ENCODE data around the gene P2RY2.
"Not testable (repeated sequence)": the region's sequence is repeated elsewhere in the genome, so short reads cannot be mapped to it uniquely, and the experiment has no call there.

P2RY2 gene

DNA sequence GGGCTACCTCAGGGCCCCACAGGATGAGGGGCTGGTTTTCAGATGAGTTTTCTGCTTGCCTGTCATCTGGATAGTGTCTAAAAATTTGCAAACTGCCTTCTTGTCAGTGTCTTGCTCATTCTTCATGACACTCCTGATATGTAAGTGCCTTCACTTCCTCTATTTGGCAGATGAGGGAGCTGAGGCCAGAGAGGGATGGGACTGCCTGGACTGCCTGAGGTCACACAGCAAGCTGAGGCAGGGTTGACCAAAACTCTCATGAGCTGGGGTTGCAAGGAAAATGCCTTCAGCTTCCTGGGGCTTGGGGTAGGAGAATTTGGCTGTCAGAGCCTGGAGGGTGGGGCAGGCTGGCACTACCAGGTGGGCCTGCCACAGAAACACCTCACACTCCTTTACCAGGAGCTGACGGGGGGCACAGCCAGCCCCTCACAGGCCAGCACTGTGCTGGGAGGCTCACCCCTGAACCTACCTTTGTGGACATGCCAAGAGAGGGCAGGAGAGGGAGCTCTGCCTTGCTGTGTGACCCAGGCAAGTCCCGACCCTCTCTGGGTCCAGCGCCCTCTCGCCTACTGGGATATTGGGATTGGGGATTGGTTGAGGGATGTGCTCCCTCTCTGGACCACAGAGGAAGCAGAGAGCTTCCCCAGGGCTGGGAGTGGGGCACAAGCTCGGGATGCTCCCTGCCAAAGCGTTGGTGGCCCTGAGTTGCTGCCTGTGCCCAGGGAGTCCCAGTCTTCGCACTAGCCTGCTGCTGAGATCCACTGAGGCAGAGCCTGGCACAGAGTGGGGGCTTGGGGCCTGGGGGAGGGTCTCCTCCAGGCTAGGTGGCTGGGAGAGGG lies 52.2 kb downstream of the P2RY2 start:
- DNase-seq = no peak

DNA sequence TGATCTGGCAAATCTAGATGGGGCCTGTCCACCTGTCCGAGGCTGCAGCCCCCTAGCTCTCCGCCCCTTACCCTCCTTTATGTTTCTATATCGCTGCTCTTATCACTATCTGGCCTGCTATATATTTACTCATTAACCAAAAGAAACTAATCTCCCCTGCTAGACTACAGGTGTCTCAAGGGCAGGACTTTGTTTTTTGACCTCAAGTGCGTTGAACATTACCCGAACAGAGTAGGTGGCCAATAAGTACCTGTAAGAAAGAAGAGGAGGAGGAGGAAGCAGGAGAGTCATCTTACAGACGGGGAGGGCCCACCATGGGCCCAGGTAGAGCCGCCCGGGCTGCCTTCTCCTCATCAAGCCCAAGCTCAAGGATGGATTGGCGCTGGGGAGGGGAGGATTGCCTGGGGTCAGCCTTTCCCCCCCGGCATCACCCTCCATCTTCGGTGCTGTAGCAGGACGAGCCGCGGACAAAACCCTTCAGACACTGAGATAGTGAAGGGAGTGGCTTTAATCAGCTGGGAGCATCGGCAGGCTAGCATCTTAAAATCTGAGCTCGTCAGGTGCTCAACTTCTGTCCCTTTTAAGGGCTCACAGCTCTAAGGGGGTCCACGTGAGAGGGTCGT lies 52.9 kb downstream of the P2RY2 start:
- DNase-seq = no peak

DNA sequence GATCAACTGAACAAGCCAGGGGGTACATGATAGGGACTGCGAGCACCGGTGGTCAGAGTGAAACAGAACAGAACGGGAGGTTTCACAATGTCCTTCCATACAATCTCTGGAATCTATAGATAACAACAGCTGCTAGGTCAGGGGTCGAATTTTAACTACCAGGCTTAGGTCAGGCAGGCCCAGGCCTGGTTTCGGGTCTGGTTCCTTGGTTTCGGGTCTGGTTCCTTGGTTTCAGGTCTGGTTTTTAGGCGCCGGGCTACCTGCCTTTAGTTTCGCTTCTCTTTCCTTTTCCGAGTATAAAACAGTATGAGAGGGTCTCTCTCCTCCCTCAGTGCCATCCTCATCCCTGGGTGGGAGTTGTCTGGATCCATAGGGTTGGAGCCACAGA lies 53.4 kb downstream of the P2RY2 start:
- not testable (repeated sequence) for DNase-seq

DNA sequence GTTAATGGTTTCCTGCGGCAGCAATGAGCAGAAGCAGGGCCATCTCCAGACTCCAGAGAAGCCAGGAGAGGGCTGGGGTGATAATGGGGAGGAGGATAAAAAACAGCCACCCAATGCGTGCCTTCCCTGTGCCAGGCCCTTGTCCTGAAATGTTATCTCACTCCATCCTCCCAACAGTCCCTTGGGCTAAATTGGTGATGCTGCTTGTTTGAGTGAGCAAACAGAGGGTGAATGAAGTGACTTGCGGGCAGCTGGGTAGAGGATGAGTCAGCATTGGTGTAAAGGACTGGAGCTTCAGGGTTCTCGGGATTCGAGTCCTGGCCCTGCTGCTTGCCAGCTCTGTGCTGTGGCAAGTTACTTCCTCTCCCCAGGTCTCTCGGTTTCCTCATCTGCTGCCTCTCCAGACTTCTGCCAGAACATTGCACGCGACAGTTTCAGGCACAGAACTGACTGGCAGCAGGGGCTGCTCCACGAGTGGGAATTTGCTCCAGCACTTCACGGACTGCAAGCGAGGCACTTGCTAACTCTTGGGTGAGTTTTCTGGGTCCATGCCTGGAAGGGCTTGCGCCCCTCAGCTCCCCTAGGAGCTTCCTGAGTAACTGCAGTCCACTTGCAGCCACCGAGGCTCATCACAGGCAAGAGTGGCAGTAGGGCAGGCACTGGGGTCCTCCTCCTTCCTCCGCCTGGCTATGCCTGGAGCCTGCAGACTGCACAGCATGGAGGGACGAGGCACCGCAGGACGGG lies 54.0 kb downstream of the P2RY2 start, which contains the start of gene P2RY6:
P2RY6 (plus strand) TSS at position 403 of the 744 bp plus-strand sequence. CDS start 24,181 bp downstream, outside the sequence.
- DNase-seq = peak; percentile 20

DNA sequence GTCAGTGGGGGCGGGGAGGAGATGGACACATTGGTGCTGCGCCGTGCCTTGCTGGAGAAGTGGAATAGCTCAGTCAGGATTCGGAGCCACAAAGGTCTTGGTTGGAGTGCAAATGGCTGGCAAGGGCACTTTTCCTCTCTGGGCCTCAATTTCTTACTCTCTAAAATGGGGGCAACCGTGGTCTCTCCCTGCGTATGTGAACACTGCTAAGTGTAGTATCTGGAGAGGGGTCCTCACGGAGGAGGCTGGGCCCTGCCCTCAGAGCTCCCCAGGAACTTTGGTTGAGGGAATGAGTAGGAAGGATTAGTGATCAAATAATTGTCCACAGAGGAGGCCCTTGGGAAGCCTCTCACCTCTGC lies 54.6 kb downstream of the P2RY2 start:
- no peak for DNase-seq

DNA sequence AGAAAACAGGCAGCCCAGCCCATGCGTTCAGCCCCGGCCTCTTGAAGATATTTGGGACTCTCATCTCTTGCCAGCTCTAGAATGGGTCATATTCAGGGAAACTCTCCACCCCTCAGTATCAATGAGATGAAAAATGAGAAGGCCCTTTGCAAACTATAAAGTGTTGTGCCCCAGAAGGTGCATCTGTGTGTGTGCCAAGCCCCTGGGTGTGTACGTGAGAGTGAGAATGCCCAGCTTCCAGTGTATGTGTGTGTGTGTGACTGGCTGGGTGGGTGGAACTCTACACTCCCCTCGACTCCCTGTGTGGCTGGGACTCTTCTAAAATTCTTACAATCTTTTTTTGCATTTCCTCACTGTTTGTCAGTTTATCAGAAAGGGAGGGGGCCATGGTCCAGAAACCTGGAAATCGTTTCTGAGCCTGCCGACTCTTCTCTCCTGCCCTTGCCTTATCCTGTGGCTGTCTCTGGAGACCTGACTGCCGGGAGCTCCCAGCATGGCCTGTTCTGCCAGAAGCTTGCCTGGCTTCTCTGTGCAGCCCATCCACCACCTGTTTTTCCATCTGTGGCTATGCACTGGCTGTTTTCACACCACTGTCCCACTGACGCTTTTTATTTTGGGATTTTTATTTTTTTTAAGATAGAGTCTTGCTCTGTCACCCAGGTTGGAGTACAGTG lies 55.3 kb downstream of the P2RY2 start:
- DNase-seq = no peak

DNA sequence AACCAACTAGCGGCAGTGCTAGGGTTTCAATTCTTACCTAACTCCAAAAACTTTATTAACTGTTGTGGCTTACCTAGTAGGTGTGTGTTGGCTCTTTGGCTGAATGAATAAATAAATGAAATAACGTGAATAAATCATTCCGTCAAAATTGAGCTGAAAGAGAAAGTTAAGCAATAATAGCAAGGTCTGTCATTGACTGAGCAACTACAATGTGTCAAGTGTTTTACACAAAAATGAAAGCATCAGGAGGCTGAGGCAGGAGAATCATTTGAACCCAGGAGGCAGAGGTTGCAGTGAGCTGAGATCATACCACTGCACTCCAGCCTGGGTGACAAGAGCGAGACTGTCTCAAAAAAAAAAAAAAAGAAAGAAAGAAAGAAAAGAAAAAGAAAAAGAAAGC lies 56.1 kb downstream of the P2RY2 start:
- not testable (repeated sequence) for DNase-seq

DNA sequence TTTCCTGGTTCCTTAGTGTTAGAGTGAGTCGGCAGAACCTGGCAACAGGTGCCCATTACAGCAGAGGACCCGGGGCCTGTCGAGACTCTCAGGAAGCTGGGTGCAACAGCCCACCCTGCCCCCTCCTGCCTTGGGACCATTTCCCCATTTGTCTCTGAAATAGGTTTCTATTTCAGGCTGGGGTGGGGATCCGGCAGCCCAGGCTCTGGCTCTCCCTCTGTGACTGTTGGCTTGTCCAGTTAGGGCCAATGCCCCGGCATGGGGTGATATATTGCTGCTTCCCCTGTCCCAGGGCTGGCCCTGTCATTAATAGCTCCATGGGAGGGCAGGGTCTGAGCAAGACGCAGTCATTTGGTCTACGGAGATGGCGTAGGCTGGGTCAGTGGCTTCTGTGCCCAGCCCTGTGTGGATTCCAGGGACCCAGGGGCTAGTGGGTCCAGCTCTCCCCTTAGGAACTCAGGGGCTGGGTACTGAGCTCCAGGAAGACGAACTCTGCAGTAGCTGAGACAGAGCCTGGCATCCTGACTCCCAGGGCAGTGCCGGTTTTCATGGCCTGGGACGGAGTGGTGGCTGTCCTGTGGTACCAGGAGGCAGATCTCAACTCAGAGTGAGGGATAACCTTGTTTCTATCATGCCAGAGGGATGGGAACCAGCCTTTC lies 56.8 kb downstream of the P2RY2 start:
- DNase-seq = no peak

DNA sequence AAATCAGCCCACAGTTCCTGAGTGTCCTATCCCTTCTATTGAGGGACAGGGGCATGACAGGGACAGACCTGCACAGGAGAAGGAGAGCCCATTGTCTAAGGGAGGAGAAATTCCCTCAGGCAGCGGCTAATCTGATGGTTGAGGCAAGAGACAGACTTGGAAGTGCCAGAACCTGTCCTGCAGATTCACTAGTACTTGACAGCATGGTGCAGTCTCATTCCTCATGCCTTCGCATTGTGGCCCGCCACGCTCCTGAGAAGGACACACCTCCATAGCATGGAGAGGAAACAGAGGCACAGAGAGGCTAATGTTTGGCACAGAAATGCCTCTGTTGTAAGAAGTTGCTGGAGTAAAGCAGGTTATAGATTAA lies 57.3 kb downstream of the P2RY2 start:
- DNase-seq = no peak

DNA sequence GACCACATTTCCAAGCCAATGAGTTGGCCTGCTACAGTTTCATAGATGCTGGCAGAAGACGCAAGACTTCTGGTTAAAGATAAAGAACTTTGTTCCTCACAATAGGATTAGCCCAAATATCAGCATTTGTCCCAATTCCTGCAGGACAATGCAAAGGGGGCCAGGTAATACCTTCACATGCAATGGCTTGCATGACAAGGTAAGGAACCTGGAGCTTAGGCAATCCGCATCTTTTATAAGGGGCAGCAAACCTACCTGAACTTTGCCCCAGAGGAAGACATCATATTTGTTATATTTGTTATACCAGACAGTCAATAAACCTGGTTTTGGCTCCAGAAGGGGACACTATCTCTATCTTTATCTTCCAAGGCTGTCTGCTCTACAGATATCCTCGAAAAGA lies 59.4 kb downstream of the P2RY2 start:
- no peak for DNase-seq

DNA sequence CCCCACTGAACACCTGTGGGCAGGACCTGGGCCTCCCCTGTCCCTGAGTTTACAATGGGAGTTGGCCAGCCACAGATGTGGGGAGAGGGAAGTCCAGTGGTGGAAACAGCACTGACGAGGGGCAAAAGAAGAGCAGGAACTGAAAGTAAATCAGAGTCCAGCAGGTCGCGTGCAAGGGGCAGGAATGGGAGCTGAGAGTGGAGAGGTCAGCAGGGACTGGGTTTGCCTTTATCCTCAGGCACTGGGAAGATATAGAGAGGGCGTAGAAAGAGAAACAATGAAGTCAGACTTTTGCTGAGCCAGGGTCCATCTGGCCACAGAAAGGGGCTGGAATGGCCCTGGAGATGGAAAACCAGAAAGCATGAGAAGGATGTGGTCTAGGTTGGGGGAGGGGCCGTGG lies 62.5 kb downstream of the P2RY2 start:
- no peak for DNase-seq

DNA sequence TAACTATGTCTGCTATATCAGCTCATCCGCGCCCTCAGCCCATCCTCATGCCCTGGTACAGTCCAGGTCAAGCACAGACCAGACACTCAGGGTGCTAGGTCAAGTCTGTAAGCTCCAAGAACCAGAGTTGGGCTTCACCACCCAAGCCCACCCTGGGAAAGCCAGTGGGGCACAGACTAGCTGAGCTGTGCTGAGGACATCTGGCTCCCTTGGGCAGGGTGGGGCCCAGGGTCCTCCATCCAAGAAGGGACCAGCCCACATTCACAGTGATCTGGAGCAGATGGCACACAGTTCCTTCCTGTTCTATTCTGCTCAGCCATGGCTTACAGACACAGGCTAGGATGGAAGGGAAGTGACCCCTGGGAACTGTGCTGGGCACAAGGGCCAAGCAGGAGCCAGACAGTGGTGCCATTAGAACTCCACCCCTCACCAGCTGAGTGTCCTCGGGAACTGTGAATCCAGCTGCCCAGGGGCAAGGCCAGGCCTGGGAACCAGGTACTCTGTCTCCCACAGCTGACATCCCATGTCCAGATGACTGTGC lies 63.2 kb downstream of the P2RY2 start:
- DNase-seq = no peak

DNA sequence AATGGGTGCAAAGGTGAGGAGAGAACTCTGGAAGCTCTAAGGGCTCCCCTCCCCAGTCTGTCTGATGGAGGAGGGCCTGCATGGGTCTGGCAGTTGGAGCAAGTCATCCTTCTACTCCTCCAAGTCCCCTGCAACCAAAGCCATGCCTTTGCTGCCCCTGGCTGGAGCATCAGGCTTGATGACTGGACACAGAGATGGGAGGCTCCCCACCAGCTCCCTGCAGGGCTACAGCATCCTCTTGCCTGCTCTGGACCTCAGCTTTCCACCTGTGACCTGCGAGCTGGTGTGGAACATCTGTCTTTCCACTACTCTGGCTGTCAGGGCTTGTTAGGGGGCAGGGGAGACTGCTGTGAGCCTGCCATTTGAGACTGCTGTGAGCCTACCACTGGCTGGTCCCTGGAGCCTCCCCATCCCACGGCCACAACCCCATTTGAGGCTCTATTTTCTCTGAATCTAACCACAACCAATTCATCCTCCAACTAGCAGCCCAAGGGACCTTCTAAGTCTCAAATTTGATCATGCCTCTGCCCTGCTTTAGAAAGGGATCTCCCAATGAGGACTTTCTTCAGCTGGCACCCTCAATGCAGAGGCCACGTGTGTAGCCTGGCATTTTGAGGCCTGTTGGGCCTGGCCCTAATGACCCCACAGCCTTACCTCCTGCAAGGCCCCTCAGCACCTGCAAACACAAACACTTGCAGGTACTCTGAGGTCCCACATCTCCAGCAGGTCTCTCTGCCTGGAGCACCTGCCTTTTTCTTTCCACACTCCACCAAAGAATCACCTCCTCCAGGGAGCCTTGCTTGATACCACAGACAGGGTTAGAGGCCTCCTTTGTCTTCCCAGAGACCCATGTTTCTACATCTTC lies 63.9 kb downstream of the P2RY2 start:
- no peak for DNase-seq

DNA sequence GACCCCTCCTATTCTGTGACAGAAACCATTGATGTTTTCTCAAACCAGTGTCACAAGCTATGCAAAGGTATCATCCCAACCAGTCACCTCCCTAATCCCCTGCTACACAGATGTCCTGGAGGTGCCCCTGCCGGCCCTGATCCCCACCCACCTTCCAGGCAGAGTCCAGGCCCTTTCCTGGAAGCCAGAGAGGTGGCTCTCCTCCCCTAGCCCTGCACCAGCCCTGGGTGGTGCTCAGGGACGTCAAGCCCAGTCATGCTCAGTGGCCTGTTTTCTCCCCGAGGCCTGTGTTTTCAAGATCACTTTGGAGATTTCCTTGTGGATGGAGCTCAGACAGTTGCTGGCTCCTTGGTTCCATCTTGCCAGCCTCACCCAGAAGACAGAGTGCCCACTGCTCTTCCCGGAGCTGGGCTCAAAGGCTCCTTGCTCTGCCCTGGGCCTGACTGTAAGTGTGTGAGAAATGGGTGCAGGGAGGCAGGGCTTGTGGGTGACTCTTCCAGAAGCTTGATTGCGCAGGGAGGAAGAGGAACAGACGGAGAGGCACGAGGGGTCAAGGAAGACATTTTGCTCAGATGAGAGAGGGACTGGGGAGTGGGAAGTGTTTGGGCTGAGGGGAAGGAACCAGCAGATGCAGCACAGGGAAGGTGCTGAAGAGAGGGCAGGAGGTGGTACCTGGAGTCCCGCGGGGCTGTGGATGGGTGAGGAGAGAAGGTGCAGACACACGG lies 65.4 kb downstream of the P2RY2 start:
- no peak for DNase-seq

DNA sequence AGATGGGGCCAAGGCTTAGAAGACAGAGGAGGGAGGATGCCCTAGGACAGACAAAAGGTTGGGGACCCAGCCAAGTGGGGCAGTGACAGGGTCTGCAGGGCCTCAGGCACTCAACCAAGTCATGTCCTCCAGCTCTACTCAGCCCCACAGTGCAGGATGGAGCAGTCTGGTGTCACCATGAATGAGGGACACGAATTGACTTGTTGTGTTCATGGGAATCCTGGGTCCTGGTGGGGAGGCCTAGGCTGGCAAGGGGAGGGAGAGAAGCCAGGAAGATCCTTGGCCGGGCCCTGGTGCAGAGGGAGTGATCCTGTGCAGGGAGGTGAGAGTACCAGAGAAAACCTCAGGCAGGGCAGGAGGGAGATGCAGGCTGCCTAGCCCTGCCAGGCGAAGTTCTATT lies 66.0 kb downstream of the P2RY2 start:
- DNase-seq = no peak

DNA sequence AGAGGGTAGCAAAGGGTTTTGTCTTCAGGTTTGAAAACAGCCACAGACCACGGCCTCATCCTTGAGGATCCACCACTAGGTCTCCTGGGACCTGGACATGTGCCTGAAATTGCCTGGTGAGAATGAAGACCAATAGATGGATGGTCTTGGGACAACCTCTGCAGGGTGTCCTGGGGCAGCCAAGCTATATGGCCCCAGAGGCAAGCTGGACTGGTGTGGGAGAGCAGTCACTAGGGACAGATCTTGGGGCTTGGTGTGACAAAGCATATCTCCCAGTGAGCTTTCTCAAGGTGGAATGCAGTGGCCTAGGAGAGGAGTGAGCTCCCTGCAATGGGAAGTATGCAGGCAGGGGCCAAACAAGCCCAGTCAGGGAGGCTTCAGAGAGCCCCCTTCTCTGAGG lies 67.6 kb downstream of the P2RY2 start:
- DNase-seq = no peak
